Measurements from ENCODE around the gene ALDH8A1.
"Not testable (repeated sequence)": the region's sequence is repeated elsewhere in the genome, so short reads cannot be mapped to it uniquely, and the experiment has no call there.

ALDH8A1 gene

GRCh38 chr6:134910593-134910935 lies 39.3 kb downstream of the ALDH8A1 start:
- no peaks in the 10 kb centered on the region for H3K27me3 ChIP-seq (ENCODE audit: insufficient read depth, low read length, poor library complexity, severe bottlenecking)
- no peaks in the 10 kb centered on the region for H3K79me2 ChIP-seq (ENCODE audit: insufficient read depth, low read length)
- no peaks in the 10 kb centered on the region for H3F3A ChIP-seq (ENCODE audit: low read depth)
- H3K9me2 ChIP-seq (replicated peaks; ENCODE audit: low read depth, low read length): no peaks in the 10 kb centered on the region
- TF ChIP-seq CTCF (conservative IDR thresholded peaks at IDR 0.05; ENCODE audit: low read length): no peak
- no peak for TF ChIP-seq EZH2phosphoT487 (IDR thresholded peaks at IDR 0.05; ENCODE audit: borderline replicate concordance)
- H3K4me1 ChIP-seq (ENCODE audit: insufficient read depth, low read length, poor library complexity, severe bottlenecking): no peaks in the 10 kb centered on the region
- no peak overlapping the region for H2AFZ ChIP-seq (ENCODE audit: low read length)
- H3K9me3 ChIP-seq (ENCODE audit: insufficient read depth, low read depth, low read length): no peaks in the 10 kb centered on the region
- no peak overlapping the region for H3K9ac ChIP-seq (ENCODE audit: low read depth, low read length, poor library complexity, severe bottlenecking)
- H4K20me1 ChIP-seq (ENCODE audit: insufficient read depth, low read length, poor library complexity, severe bottlenecking): no peaks in the 10 kb centered on the region
- no peaks in the 10 kb centered on the region for H3K36me3 ChIP-seq (ENCODE audit: insufficient read depth, low read length)
- H3K4me3 ChIP-seq (ENCODE audit: low read length, poor library complexity, severe bottlenecking): no peak overlapping the region
- H3K4me2 ChIP-seq (ENCODE audit: low read depth, low read length, poor library complexity, severe bottlenecking): no peak overlapping the region

- Histone ChIP-seq H2AFZ (ENCODE audit: low read length) (no peak overlapping the region), H3K9ac (ENCODE audit: low read depth, low read length, poor library complexity, severe bottlenecking) (no peak overlapping the region), H3K79me2 (ENCODE audit: insufficient read depth, low read length) (no peaks in the 10 kb centered on the region), H4K20me1 (ENCODE audit: insufficient read depth, low read length, poor library complexity, severe bottlenecking) (no peaks in the 10 kb centered on the region), H3K27me3 (ENCODE audit: insufficient read depth, low read length, poor library complexity, severe bottlenecking) (no peaks in the 10 kb centered on the region), H3K4me2 (ENCODE audit: low read depth, low read length, poor library complexity, severe bottlenecking) (no peak overlapping the region), H3K4me3 (ENCODE audit: low read length, poor library complexity, severe bottlenecking) (no peak overlapping the region), H3F3A (ENCODE audit: low read depth) (no peaks in the 10 kb centered on the region), H3K9me3 (ENCODE audit: insufficient read depth, low read depth, low read length) (no peaks in the 10 kb centered on the region), H3K36me3 (ENCODE audit: insufficient read depth, low read length) (no peaks in the 10 kb centered on the region), H3K4me1 (ENCODE audit: insufficient read depth, low read length, poor library complexity, severe bottlenecking) (no peaks in the 10 kb centered on the region), H3K9me2 (replicated peaks; ENCODE audit: low read depth, low read length) (no peaks in the 10 kb centered on the region)
- TF ChIP-seq CTCF (conservative IDR thresholded peaks at IDR 0.05; ENCODE audit: low read length): no peak
- no peak for TF ChIP-seq EZH2phosphoT487 (IDR thresholded peaks at IDR 0.05; ENCODE audit: borderline replicate concordance)
Observed at GRCh38 chr6:134909701-134910592, 40.0 kb downstream of the ALDH8A1 start.

- no peak overlapping the region for H3K4me3 ChIP-seq (ENCODE audit: low read length, poor library complexity, severe bottlenecking)
- no peak overlapping the region for H3K9ac ChIP-seq (ENCODE audit: low read depth, low read length, poor library complexity, severe bottlenecking)
- no peak overlapping the region for H2AFZ ChIP-seq (ENCODE audit: low read length)
Observed at GRCh38 chr6:134908906-134909516, 40.9 kb downstream of the ALDH8A1 start.

GRCh38 chr6:134904731-134905130 lies 45.2 kb downstream of the ALDH8A1 start:
- H3K79me2 ChIP-seq (ENCODE audit: insufficient read depth, low read length); H3K4me2 ChIP-seq (ENCODE audit: low read depth, low read length, poor library complexity, severe bottlenecking); H3K4me3 ChIP-seq (ENCODE audit: low read length, poor library complexity, severe bottlenecking); H3K27me3 ChIP-seq (ENCODE audit: insufficient read depth, low read length, poor library complexity, severe bottlenecking); H2AFZ ChIP-seq (ENCODE audit: low read length); H3K9me2 ChIP-seq (replicated peaks; ENCODE audit: low read depth, low read length); H4K20me1 ChIP-seq (ENCODE audit: insufficient read depth, low read length, poor library complexity, severe bottlenecking); H3K36me3 ChIP-seq (ENCODE audit: insufficient read depth, low read length); H3K4me1 ChIP-seq (ENCODE audit: insufficient read depth, low read length, poor library complexity, severe bottlenecking); H3F3A ChIP-seq (ENCODE audit: low read depth); H3K9me3 ChIP-seq (ENCODE audit: insufficient read depth, low read depth, low read length); H3K9ac ChIP-seq (ENCODE audit: low read depth, low read length, poor library complexity, severe bottlenecking): not testable (repeated sequence)

More at GRCh38 chr6:134908906-134909516, 40.9 kb downstream of the ALDH8A1 start:
- no peaks in the 10 kb centered on the region for H3K27me3 ChIP-seq (ENCODE audit: insufficient read depth, low read length, poor library complexity, severe bottlenecking)
- no peaks in the 10 kb centered on the region for H3F3A ChIP-seq (ENCODE audit: low read depth)
- H4K20me1 ChIP-seq (ENCODE audit: insufficient read depth, low read length, poor library complexity, severe bottlenecking): no peaks in the 10 kb centered on the region
- no peak overlapping the region for H3K4me2 ChIP-seq (ENCODE audit: low read depth, low read length, poor library complexity, severe bottlenecking)
- no peaks in the 10 kb centered on the region for H3K36me3 ChIP-seq (ENCODE audit: insufficient read depth, low read length)
- H3K9me3 ChIP-seq (ENCODE audit: insufficient read depth, low read depth, low read length): no peaks in the 10 kb centered on the region
- H3K4me1 ChIP-seq (ENCODE audit: insufficient read depth, low read length, poor library complexity, severe bottlenecking): no peaks in the 10 kb centered on the region
- H3K9me2 ChIP-seq (replicated peaks; ENCODE audit: low read depth, low read length): no peaks in the 10 kb centered on the region
- H3K79me2 ChIP-seq (ENCODE audit: insufficient read depth, low read length): no peaks in the 10 kb centered on the region
- TF ChIP-seq CTCF (conservative IDR thresholded peaks at IDR 0.05; ENCODE audit: low read length) (no peak), EZH2phosphoT487 (IDR thresholded peaks at IDR 0.05; ENCODE audit: borderline replicate concordance) (no peak)

All from Loucy (cell line).